ENCODE results near the gene CDKN2B-AS1.

GRCh38 chr9:22138956-22139660 lies 144.5 kb downstream of the CDKN2B-AS1 start:
- no peak for TF ChIP-seq EZH2 (IDR thresholded peaks at IDR 0.05; ENCODE audit: borderline replicate concordance)
- no peak for TF ChIP-seq CTCF (IDR thresholded peaks at IDR 0.05; ENCODE audit: poor library complexity)
- TF ChIP-seq EZH2phosphoT487 (IDR thresholded peaks at IDR 0.05; ENCODE audit: low read depth, severe bottlenecking, unreplicated experiment), result no peak
